Retinal pigment epithelial cell (primary cell): ENCODE measurements around the gene CCDC93.

Experiments
- DNase-seq: peaks from one replicate; pipeline ENCODE4 v3.0.0-alpha.2; 2010; ENCODE audit warnings: low read depth
- H3K4me3 ChIP-seq: 2 replicates; pipeline ENCODE4 v1.5.1; 2011; ENCODE audit warnings: mild to moderate bottlenecking, low read length, control low read depth, moderate library complexity
- CTCF ChIP-seq: conservative IDR thresholded peaks from 2 replicates; pipeline ENCODE4 v1.5.1; 2011; ENCODE audit warnings: low read depth, low read length, control low read depth, inconsistent platforms

CCDC93 gene

GRCh38 chr2:117949806-117950205 lies 64.1 kb downstream of the CCDC93 start:
- no peak for TF ChIP-seq CTCF
- no peak for DNase-seq
- no peak overlapping the region for H3K4me3 ChIP-seq

- DNase-seq: no peak
- TF ChIP-seq CTCF: no peak
- no peak overlapping the region for H3K4me3 ChIP-seq
These were observed 65.3 kb downstream of the CCDC93 start for GRCh38 chr2:117948615-117949014.

GRCh38 chr2:117945296-117945695 lies 68.6 kb downstream of the CCDC93 start:
- TF ChIP-seq CTCF: no peak
- no peak for DNase-seq
- no peak overlapping the region for H3K4me3 ChIP-seq

- TF ChIP-seq CTCF: no peak
These were observed 69.1 kb downstream of the CCDC93 start for GRCh38 chr2:117944816-117945215.

GRCh38 chr2:117943013-117943672 lies 70.7 kb downstream of the CCDC93 start:
- TF ChIP-seq CTCF: no peak
- no peak for DNase-seq
- no peak overlapping the region for H3K4me3 ChIP-seq

More at GRCh38 chr2:117944816-117945215, 69.1 kb downstream of the CCDC93 start:
- H3K4me3 ChIP-seq: no peak overlapping the region
- DNase-seq: no peak

GRCh38 chr2:117942551-117942950 lies 71.3 kb downstream of the CCDC93 start:
- no peak for TF ChIP-seq CTCF
- DNase-seq: no peak
- H3K4me3 ChIP-seq: no peak overlapping the region

GRCh38 chr2:117941693-117942092 lies 72.2 kb downstream of the CCDC93 start:
- TF ChIP-seq CTCF: no peak

More at GRCh38 chr2:117941693-117942092, 72.2 kb downstream of the CCDC93 start:
- H3K4me3 ChIP-seq: no peak overlapping the region
- no peak for DNase-seq
